Measurements from ENCODE around the gene B3GNT9. TPM values are rescaled to one million over a fixed set of nuclear protein-coding genes. Genes with fewer than 3 reads are reported as not detected.

The B3GNT9 gene
- total and polyA plus RNA-seq, 2 of the 8 experiments (the other 6 are each of a cell fraction or from before 2014, with no cell fraction given): 3.5 to 9.0 TPM

GRCh38 chr16:67193536-67193935 lies 42.7 kb upstream of the B3GNT9 start:
- POLR2A ChIA-PET (ENCODE audit: partially characterized antibody): interaction anchor here (1.2 to 1.4 kb wide), 4 partner anchors 15 to 42 kb away, joined by 3 to 4 read pairs (median 3); partner anchors contain the start of gene B3GNT9
- Histone ChIP-seq H2AFZ (ENCODE audit: low read length) (no peak overlapping the region), H2BK5ac (ENCODE audit: low read depth, low read length) (no peak overlapping the region), H4K5ac (ENCODE audit: insufficient read length, low read depth, low read length) (no peak overlapping the region), H3K4me2 (ENCODE audit: insufficient read depth in 1 of 2, low read depth in 2 of 2, low read length in 2 of 2) (peak overlapping the region; percentile 93 to 94; a peak in 3 of 4 replicates), H3K56ac (replicated peaks; ENCODE audit: insufficient read length, low read depth, low read length) (no peak overlapping the region), H3K4me1 (replicated peaks in 1 of 4; ENCODE audit: control insufficient read depth in 3 of 4, insufficient read depth in 4 of 4, low read length in 3 of 4) (peaks cover 0 to 12% (median 7%) of the 10 kb centered on the region in 4 experiments; a peak in 5 of 7 replicates), H3K4ac (replicated peaks; ENCODE audit: insufficient read length, low read depth, low read length) (no peak overlapping the region), H3K4me3 (ENCODE audit: extremely low read depth in 1 of 4, insufficient read depth in 2 of 4, low read depth in 3 of 4, low read length in 4 of 4) (peak overlapping the region in 2 of 4 experiments; percentile 98 to 99; a peak in 3 of 8 replicates), H3K14ac (ENCODE audit: insufficient read length) (no peak overlapping the region), H2BK120ac (replicated peaks; ENCODE audit: low read depth, low read length) (no peak overlapping the region), H3K27ac (ENCODE audit: low read depth, low read length) (no peak overlapping the region), H3K23me2 (ENCODE audit: low read depth, low read length) (peaks cover 7% of the 10 kb centered on the region), H3K23ac (ENCODE audit: insufficient read length) (no peak overlapping the region), H3K9ac (replicated peaks in 1 of 4; ENCODE audit: extremely low read depth in 1 of 4, low read depth in 3 of 4, low read length in 3 of 4) (no peak overlapping the region), H3K36me3 (ENCODE audit: control insufficient read depth in 2 of 4, insufficient read depth in 4 of 4, low read length in 3 of 4) (peaks cover 18 to 44% (median 34%) of the 10 kb centered on the region in 4 experiments), H3K9me3 (ENCODE audit: insufficient read depth in 2 of 2, low read depth in 1 of 2, low read length in 1 of 2) (no peaks in the 10 kb centered on the region), H2BK15ac (ENCODE audit: low read length) (no peak overlapping the region), H4K8ac (ENCODE audit: extremely low read depth, insufficient read depth, low read length) (no peak overlapping the region), H3K79me2 (ENCODE audit: control insufficient read depth in 1 of 2, insufficient read depth in 2 of 2, low read length in 2 of 2) (peaks cover 8 to 17% of the 10 kb centered on the region in 2 experiments), H2AK5ac (ENCODE audit: low read depth, low read length) (no peak overlapping the region), H3K27me3 (replicated peaks in 1 of 4; ENCODE audit: control insufficient read depth in 3 of 4, extremely low read depth in 1 of 4, insufficient read depth in 3 of 4, low read length in 3 of 4) (no peaks in the 10 kb centered on the region), H3K18ac (ENCODE audit: extremely low read depth, low read length) (no peak overlapping the region), H4K20me1 (replicated peaks in 1 of 2; ENCODE audit: control insufficient read depth in 1 of 2, insufficient read depth in 2 of 2, low read length in 2 of 2) (peaks cover 5 to 29% of the 10 kb centered on the region in 2 experiments), H2BK12ac (ENCODE audit: low read depth, low read length) (no peak overlapping the region), H3K79me1 (ENCODE audit: low read depth, low read length) (peaks cover 10% of the 10 kb centered on the region), H4K91ac (replicated peaks; ENCODE audit: insufficient read length, low read length) (no peak overlapping the region), H2BK20ac (ENCODE audit: low read length) (no peak overlapping the region)
- no peak for DNase-seq (ENCODE audit: low read depth in 1 of 2, low spot score in 2 of 2)
- CTCF ChIA-PET (ENCODE audit: partially characterized antibody): interaction anchor here (1.2 to 8.7 kb wide), 9 partner anchors 9 to 248 kb away, joined by 3 to 111 read pairs (median 5); no protein-coding TSS in a partner anchor
- no peak for FAIRE-seq
- TF ChIP-seq SIRT6 (IDR thresholded peaks at IDR 0.05; ENCODE audit: low read length) (no peak), KDM5A (IDR thresholded peaks at IDR 0.05; ENCODE audit: low read length) (no peak)
